ENCODE data around the gene ZNF286A. TPM values are rescaled to one million over a fixed set of nuclear protein-coding genes. Genes with fewer than 3 reads are reported as not detected.
"Not testable (repeated sequence)": the region's sequence is repeated elsewhere in the genome, so short reads cannot be mapped to it uniquely, and the experiment has no call there.

ZNF286A gene
- total RNA-seq, 1 donor from 2014 or later, result 86.1 TPM

GRCh38 chr17:15683824-15684478, 15.6 kb upstream of the ZNF286A start, which contains the start of gene TRIM16:
Gene TRIM16, minus strand, starts transcription at chr17:15684311. Its CDS starts 32,702 bp downstream, at chr17:15651609.
- not testable (repeated sequence) for H3K9me3 Mint-ChIP-seq, H3K27me3 Mint-ChIP-seq
- DNase-seq (ENCODE audit: extremely low spot score, unreplicated experiment), result peak; percentile 79
- peaks cover 15% of the 10 kb centered on the region for H3K4me1 Mint-ChIP-seq (ENCODE audit: unreplicated experiment)
- H3K4me3 Mint-ChIP-seq, result peak within 1 kb of the TSS; percentile 98
- TF ChIP-seq, protein P1, sequence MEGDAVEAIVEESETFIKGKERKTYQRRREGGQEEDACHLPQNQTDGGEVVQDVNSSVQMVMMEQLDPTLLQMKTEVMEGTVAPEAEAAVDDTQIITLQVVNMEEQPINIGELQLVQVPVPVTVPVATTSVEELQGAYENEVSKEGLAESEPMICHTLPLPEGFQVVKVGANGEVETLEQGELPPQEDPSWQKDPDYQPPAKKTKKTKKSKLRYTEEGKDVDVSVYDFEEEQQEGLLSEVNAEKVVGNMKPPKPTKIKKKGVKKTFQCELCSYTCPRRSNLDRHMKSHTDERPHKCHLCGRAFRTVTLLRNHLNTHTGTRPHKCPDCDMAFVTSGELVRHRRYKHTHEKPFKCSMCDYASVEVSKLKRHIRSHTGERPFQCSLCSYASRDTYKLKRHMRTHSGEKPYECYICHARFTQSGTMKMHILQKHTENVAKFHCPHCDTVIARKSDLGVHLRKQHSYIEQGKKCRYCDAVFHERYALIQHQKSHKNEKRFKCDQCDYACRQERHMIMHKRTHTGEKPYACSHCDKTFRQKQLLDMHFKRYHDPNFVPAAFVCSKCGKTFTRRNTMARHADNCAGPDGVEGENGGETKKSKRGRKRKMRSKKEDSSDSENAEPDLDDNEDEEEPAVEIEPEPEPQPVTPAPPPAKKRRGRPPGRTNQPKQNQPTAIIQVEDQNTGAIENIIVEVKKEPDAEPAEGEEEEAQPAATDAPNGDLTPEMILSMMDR (conservative IDR thresholded peaks at IDR 0.05), result peak; percentile 68
- H3K36me3 Mint-ChIP-seq, result peaks cover 15% of the 10 kb centered on the region
- peak within 1 kb of the TSS; percentile 91 for H3K27ac Mint-ChIP-seq

DNA sequence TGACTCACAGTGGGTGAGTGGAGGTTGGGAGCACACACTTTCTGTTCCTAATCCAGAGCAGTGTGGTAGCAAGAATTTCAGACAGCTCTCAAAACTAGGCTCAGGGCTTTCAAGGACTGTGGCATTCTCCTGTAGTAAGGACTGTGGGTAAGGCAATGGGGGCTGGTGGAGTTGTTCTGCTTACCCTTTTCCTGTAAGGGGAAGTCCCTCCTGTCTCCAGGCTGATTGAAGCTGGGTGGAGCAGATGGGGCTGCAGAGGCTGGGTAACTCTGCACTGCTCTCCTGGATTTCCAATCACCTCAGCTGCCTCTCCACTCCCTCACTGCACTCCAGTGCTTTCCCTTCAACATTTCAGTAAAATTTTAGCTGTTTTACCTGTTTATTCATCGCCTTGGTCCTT, 12.1 kb upstream of the ZNF286A start:
- H3K27ac Mint-ChIP-seq, H3K36me3 Mint-ChIP-seq: not testable (repeated sequence)

GRCh38 chr17:15698967-15699366, 585 bp upstream of the ZNF286A start:
- DNase-seq (ENCODE audit: extremely low spot score, unreplicated experiment); H3K9me3 Mint-ChIP-seq; H3K4me1 Mint-ChIP-seq (ENCODE audit: unreplicated experiment); H3K27me3 Mint-ChIP-seq: not testable (repeated sequence)
- peak overlapping the region; percentile 95 for H3K4me3 Mint-ChIP-seq
- peak overlapping the region; percentile 85 for H3K27ac Mint-ChIP-seq
- H3K36me3 Mint-ChIP-seq, result peaks cover 11% of the 10 kb centered on the region

More for the DNA sequence above, 12.1 kb upstream of the ZNF286A start:
- not testable (repeated sequence) for DNase-seq (ENCODE audit: extremely low spot score, unreplicated experiment); H3K4me3 Mint-ChIP-seq; H3K27me3 Mint-ChIP-seq; H3K9me3 Mint-ChIP-seq
- H3K4me1 Mint-ChIP-seq (ENCODE audit: unreplicated experiment), result peaks cover 15% of the 10 kb centered on the region

- not testable (repeated sequence) for H3K27me3 Mint-ChIP-seq; H3K4me1 Mint-ChIP-seq (ENCODE audit: unreplicated experiment); DNase-seq (ENCODE audit: extremely low spot score, unreplicated experiment); H3K9me3 Mint-ChIP-seq
- H3K27ac Mint-ChIP-seq, result peak overlapping the region; percentile 85
- peak overlapping the region; percentile 95 for H3K4me3 Mint-ChIP-seq
- peaks cover 12% of the 10 kb centered on the region for H3K36me3 Mint-ChIP-seq
These were observed 385 bp downstream of the ZNF286A start for GRCh38 chr17:15699937-15700336.

DNA sequence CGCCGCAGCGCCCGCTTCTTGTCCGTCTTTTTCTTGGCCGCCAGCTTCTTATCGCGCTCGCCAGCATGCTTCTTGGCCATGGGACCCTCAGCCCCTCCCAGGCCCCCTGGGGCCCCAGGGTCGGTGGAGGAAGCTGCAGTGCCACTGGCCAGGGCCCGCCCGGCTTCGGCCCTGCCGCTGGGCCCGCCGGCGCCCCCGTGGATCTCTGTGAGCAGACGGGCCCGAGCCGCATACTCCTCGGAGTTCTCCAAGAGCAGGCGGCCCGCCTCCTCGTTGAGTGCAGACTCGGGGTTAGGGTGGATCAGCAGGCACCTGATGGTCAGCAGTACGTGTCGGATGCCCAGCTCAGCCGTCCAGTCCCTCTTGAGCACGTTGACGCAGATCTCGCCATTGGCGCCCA, 4.7 kb downstream of the ZNF286A start:
- H3K27me3 Mint-ChIP-seq; H3K4me1 Mint-ChIP-seq (ENCODE audit: unreplicated experiment); H3K27ac Mint-ChIP-seq; DNase-seq (ENCODE audit: extremely low spot score, unreplicated experiment); H3K4me3 Mint-ChIP-seq: not testable (repeated sequence)
- Mint-ChIP-seq H3K36me3 (peaks cover 47% of the 10 kb centered on the region), H3K9me3 (peaks cover 10% of the 10 kb centered on the region)

DNA sequence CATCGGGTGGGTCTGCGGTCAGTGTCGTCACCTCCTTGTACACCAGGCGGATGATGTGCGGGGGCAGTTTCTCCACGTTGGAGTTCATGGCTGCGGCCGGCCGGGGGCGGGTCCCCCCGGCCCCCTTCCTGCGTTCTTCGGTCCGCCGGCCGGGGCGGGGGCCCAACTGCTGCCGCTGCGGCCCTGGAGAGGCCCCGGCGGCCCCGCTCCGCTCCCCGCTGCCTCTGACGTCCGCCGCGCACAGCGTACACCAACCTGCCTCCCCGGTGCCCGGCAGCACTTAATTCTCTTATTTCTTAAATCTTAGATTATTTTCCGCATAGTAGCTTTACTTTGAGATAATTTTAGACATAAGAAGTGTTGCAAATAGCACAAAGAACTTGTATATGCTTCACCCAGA, 5.3 kb downstream of the ZNF286A start:
- peaks cover 53% of the 10 kb centered on the region for H3K36me3 Mint-ChIP-seq
- DNase-seq (ENCODE audit: extremely low spot score, unreplicated experiment); H3K27me3 Mint-ChIP-seq; H3K27ac Mint-ChIP-seq; H3K4me3 Mint-ChIP-seq; H3K4me1 Mint-ChIP-seq (ENCODE audit: unreplicated experiment): not testable (repeated sequence)
- peaks cover 14% of the 10 kb centered on the region for H3K9me3 Mint-ChIP-seq

- peaks cover 10% of the 10 kb centered on the region for H3K9me3 Mint-ChIP-seq
- peaks cover 55% of the 10 kb centered on the region for H3K36me3 Mint-ChIP-seq
- H3K4me3 Mint-ChIP-seq; H3K27ac Mint-ChIP-seq; H3K27me3 Mint-ChIP-seq; H3K4me1 Mint-ChIP-seq (ENCODE audit: unreplicated experiment); DNase-seq (ENCODE audit: extremely low spot score, unreplicated experiment): not testable (repeated sequence)
These were observed 9.3 kb downstream of the ZNF286A start for GRCh38 chr17:15708879-15709278.

DNA sequence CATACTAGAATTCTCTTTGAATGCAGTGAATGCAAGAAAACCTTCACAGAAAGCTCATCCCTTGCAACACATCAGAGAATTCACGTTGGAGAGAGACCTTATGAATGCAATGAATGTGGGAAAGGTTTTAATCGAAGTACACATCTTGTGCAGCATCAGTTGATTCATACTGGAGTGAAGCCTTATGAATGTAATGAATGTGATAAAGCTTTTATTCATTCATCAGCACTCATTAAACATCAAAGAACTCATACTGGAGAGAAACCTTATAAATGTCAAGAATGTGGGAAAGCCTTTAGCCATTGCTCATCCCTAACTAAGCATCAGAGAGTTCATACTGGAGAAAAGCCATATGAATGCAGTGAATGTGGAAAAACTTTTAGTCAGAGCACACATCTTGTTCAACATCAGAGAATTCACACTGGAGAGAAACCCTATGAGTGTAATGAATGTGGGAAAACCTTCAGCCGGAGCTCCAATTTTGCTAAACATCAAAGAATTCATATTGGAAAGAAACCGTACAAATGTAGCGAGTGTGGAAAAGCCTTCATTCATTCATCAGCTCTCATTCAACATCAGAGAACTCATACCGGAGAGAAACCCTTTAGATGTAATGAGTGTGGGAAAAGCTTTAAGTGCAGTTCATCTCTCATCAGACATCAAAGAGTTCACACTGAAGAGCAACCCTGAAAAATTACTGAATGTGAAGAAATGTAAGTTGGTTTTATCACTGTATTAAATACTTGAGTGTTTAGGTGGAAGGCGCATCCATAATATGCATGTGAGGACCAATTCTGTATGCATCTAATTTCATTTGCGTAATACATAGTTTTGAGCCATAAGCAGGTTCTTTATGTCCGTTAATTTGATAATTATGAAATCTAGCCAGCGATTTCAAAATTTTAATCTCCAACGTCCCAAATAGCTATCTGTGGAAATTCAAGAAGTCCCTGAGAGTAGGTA, 17.3 kb downstream of the ZNF286A start:
- H3K27me3 Mint-ChIP-seq; DNase-seq (ENCODE audit: extremely low spot score, unreplicated experiment); H3K9me3 Mint-ChIP-seq; H3K4me3 Mint-ChIP-seq; H3K4me1 Mint-ChIP-seq (ENCODE audit: unreplicated experiment); H3K27ac Mint-ChIP-seq: not testable (repeated sequence)
- peaks cover 34% of the 10 kb centered on the region for H3K36me3 Mint-ChIP-seq

GRCh38 chr17:15730535-15730934, 31.0 kb downstream of the ZNF286A start:
- H3K36me3 Mint-ChIP-seq; H3K27me3 Mint-ChIP-seq; H3K4me1 Mint-ChIP-seq (ENCODE audit: unreplicated experiment); H3K9me3 Mint-ChIP-seq; H3K27ac Mint-ChIP-seq; DNase-seq (ENCODE audit: extremely low spot score, unreplicated experiment); H3K4me3 Mint-ChIP-seq: not testable (repeated sequence)

DNA sequence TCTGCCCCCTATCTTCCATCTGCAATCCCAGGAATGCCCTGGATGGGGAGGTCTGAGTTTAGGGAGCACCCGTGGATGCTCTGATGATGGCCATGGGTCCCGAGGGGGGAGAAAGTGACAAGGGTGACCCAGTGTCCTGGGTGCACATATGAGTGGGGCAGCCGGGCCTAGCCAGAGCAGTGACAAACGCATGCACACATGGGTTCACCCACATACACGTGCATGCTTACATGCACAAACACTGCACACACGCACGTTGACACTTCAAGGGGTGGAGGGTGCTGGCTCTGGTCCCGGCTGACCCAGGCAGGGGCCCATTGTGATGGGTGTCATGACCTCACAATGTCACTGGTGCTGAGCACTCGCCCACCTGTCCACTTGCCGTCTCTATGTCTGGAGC, 32.3 kb downstream of the ZNF286A start, which contains the start of gene TBC1D26:
Gene TBC1D26, plus strand, starts transcription at position 384 of the 400 bp plus-strand sequence. CDS start 3,066 bp downstream, outside the sequence.
- not testable (repeated sequence) for H3K4me3 Mint-ChIP-seq

DNA sequence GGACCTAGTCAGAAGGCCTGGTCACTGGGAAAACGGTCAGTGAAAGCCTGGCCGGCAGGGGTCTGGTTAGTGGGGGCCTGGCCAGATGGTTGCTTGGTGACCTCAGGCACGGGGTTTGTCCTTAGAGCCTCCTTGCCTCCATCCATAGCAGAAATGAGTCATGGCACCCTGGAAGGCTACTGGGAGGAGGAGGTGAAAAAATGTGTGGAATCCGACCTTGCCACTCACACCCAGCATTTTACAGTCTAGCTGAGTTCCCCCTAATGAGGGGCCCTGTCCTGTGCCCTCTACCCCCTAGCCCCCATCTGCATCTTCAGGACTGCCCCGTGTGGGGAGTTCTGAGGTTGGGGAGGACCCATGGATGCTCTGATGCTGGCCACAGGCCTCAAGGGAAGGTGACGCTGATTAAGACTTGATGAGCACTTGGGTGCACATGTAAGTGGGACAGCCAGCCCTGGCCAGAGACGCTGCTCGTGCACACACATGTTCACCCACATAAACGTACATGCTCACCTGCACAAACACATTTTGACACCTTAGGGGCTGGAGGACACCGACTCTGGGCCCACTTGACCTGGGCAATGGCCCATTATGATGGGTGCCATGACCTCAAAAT, 33.7 kb downstream of the ZNF286A start:
- H3K27ac Mint-ChIP-seq; H3K4me1 Mint-ChIP-seq (ENCODE audit: unreplicated experiment): not testable (repeated sequence)

More for the DNA sequence above, 32.3 kb downstream of the ZNF286A start, which contains the start of gene TBC1D26:
- not testable (repeated sequence) for H3K27me3 Mint-ChIP-seq; H3K4me1 Mint-ChIP-seq (ENCODE audit: unreplicated experiment); H3K36me3 Mint-ChIP-seq; DNase-seq (ENCODE audit: extremely low spot score, unreplicated experiment); H3K27ac Mint-ChIP-seq; H3K9me3 Mint-ChIP-seq

DNA sequence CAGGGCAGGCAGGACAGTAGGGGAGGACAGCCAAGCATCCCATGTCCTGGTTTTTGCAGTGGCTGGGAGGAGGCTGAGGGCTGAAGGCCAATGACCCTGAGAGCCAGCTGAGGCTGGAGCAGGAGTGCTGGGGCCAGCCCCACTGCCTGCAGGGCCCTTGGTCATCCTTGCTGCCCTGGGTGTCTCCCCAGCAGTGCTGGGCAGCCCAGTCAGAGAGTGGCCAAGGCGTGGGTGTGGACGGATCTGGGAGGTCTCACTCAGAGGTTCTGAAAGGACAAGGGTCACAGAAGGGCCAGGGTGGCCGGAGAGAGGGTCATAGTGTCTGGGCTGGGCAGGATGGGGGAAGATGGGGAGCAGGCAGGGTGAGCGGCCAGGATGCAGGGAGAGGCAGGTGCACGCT, 37.0 kb downstream of the ZNF286A start:
- H3K27me3 Mint-ChIP-seq; H3K4me3 Mint-ChIP-seq; H3K27ac Mint-ChIP-seq; H3K36me3 Mint-ChIP-seq; H3K9me3 Mint-ChIP-seq; DNase-seq (ENCODE audit: extremely low spot score, unreplicated experiment); H3K4me1 Mint-ChIP-seq (ENCODE audit: unreplicated experiment): not testable (repeated sequence)

More for the DNA sequence above, 33.7 kb downstream of the ZNF286A start:
- not testable (repeated sequence) for H3K4me3 Mint-ChIP-seq; H3K27me3 Mint-ChIP-seq; H3K36me3 Mint-ChIP-seq; H3K9me3 Mint-ChIP-seq; DNase-seq (ENCODE audit: extremely low spot score, unreplicated experiment)
